Measurements from ENCODE around the gene TRIM33.

DNA sequence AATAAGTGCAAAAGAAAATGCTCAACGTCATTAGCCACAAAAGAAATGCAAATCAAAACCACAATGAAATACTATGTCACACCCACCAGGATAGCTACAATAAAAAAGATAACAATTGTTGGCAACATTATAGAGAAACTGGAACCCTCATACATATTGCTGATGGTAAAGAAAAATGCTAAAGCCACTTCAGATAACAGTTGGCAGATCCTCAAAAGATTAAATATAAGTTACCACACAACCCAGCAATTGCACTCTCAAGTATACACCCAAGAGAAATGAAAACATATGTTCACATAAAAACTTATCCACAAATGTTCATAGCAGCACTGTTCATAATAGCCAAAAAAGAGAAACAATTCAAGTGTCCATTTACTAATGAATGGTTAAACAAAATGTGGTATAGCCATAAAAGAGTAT, 20.7 kb downstream of the TRIM33 start:
- no peak for TF ChIP-seq POLR2A (IDR thresholded peaks at IDR 0.05; ENCODE audit: extremely low read depth, insufficient read length)
- TF ChIP-seq, protein P1, sequence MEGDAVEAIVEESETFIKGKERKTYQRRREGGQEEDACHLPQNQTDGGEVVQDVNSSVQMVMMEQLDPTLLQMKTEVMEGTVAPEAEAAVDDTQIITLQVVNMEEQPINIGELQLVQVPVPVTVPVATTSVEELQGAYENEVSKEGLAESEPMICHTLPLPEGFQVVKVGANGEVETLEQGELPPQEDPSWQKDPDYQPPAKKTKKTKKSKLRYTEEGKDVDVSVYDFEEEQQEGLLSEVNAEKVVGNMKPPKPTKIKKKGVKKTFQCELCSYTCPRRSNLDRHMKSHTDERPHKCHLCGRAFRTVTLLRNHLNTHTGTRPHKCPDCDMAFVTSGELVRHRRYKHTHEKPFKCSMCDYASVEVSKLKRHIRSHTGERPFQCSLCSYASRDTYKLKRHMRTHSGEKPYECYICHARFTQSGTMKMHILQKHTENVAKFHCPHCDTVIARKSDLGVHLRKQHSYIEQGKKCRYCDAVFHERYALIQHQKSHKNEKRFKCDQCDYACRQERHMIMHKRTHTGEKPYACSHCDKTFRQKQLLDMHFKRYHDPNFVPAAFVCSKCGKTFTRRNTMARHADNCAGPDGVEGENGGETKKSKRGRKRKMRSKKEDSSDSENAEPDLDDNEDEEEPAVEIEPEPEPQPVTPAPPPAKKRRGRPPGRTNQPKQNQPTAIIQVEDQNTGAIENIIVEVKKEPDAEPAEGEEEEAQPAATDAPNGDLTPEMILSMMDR (IDR thresholded peaks at IDR 0.05; ENCODE audit: low read depth, low read length), result no peak
- no peak for TF ChIP-seq MYC (IDR thresholded peaks at IDR 0.05; ENCODE audit: low read depth, low read length)
- TF ChIP-seq, protein P2, sequence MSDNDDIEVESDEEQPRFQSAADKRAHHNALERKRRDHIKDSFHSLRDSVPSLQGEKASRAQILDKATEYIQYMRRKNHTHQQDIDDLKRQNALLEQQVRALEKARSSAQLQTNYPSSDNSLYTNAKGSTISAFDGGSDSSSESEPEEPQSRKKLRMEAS (IDR thresholded peaks at IDR 0.05; ENCODE audit: low read depth, low read length), result no peak

Measured in NB4 (cell line).